Transverse colon (tissue), 4 donors: ENCODE results near the gene METTL21C. TPM values are rescaled to one million over a fixed set of nuclear protein-coding genes. Genes with fewer than 3 reads are reported as not detected.

Experiments
- DNase-seq: peaks from one replicate; pipeline ENCODE4 v3.0.0-alpha.2; 2019
- H3K27ac ChIP-seq, 4 donors: fragments of 200-600 bp; sonication (generic); 2 replicates each; pipeline ENCODE4 v1.5.1; 2016 to 2018; ENCODE audit warnings: inconsistent platforms in 4 of 4
- H3K27me3 ChIP-seq: fragments of 200-600 bp; sonication (generic); 2 replicates; pipeline ENCODE4 v1.5.1; 2017; ENCODE audit warnings: inconsistent platforms
- H3K36me3 ChIP-seq, 4 donors: fragments of 200-600 bp; sonication (generic); 2 replicates each; pipeline ENCODE4 v1.5.1; 2017 to 2019; ENCODE audit warnings: inconsistent platforms in 4 of 4
- H3K4me1 ChIP-seq, 4 donors: fragments of 200-600 bp; sonication (generic); 2 replicates each; pipeline ENCODE4 v1.5.1; 2017 to 2020; ENCODE audit warnings: inconsistent platforms in 4 of 4
- H3K4me3 ChIP-seq, 4 donors: fragments of 200-600 bp; sonication (generic); 1 replicate in 1 of 4; 2 replicates in 3 of 4; pipeline versions ENCODE4 v1.5.1 to v1.6.1; 2017 to 2019; ENCODE audit warnings: inconsistent platforms in 4 of 4
- H3K9me3 ChIP-seq, 2 donors: fragments of 200-600 bp; sonication (generic); 2 replicates each; pipeline ENCODE4 v1.5.1; 2017 to 2019; ENCODE audit warnings: inconsistent platforms in 2 of 2
- CTCF ChIP-seq, 5 experiments: fragments of 200-600 bp in 3 of 5; fragments of 450-650 bp in 2 of 5; sonication (generic) in 3 of 5; IDR thresholded peaks; 1 replicate in 2 of 5; 2 replicates in 3 of 5; pipeline ENCODE4 v1.5.1; 2016 to 2017; ENCODE audit warnings: antibody characterized with exemption in 5 of 5, inconsistent platforms in 3 of 5, mild to moderate bottlenecking in 2 of 5, moderate library complexity in 1 of 5
- EP300 ChIP-seq: sonication (generic); formaldehyde crosslinking; IDR thresholded peaks from one replicate; pipeline ENCODE4 v1.6.1; 2017; ENCODE audit warnings: antibody characterized with exemption, low read depth
- POLR2A ChIP-seq: fragments of 450-650 bp; IDR thresholded peaks from one replicate; pipeline ENCODE4 v1.6.1; 2016; ENCODE audit warnings: antibody characterized with exemption, mild to moderate bottlenecking, moderate library complexity
- POLR2AphosphoS5 ChIP-seq, 3 donors: sonication (generic); formaldehyde crosslinking; IDR thresholded peaks; one replicate each; pipeline ENCODE4 v1.6.1; 2016; ENCODE audit warnings: antibody characterized with exemption in 3 of 3
- WGBS, 2 donors: methylation state at CpG; one replicate each; pipeline ENCODE4 v1.1.5; 2018; ENCODE audit warnings: low coverage in 1 of 2; 5-methylcytosine and 5-hydroxymethylcytosine counted together
- in situ Hi-C, 4 donors: fragments of 200-750 bp; cut with MboI; loops; one replicate each; pipeline versions ENCODE4 v1.15.0 to v1.15.1; 2017; ENCODE audit warnings: low sequenced_read_pairs in 3 of 4, low pct_ligation_motif_present in 1 of 4, low pct_unique_long_range_greater_than_20kb in 1 of 4
- intact Hi-C: fragments of 100-400 bp; cut with DNase I; formaldehyde crosslinking; loops from one replicate; pipeline ENCODE4 v1.15.1; 2023; ENCODE audit warnings: low total_unique reads
- total RNA-seq, 4 donors: library from RNA; depleted of rRNA; stranded (reverse); fragments of >200 nt; gene quantifications; one replicate each; pipeline ENCODE4 v1.1.0, GENCODE V29; 2016

The METTL21C gene
- total RNA-seq, 4 donors from 2014 or later: not detected

DNA sequence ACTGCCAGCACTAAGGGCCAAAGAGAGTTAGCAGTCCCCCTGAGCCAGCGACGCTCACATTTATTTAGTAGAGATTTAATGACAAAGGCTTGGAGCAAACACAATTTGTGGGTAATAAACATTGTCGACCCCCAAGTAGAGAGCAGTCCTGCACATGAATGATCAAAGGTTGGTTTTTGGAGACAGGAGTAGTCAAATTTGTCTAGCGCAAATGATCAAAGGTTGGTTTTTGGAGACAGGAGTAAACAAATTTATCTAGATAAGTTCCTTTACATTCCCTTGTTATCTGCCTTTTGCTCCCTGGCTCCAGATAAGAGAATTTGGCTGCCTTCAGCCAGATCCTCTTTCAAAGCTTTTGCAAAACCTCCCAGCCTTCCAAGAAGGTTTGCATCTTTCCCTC lies 26.9 kb downstream of the METTL21C start:
- peaks cover 0 to 58% (median 13%) of the 10 kb centered on the region in 4 donors for H3K36me3 ChIP-seq
- no peak overlapping the region for H3K4me3 ChIP-seq
- 95 to 100% methylated on average over 4 of the region's 4 CpGs for WGBS, 2 donors
- H3K27me3 ChIP-seq: no peaks in the 10 kb centered on the region
- no peak overlapping the region for H3K27ac ChIP-seq
- no peaks in the 10 kb centered on the region for H3K9me3 ChIP-seq
- intact Hi-C loops: no loop called here
- in situ Hi-C loops: no loop called here
- DNase-seq: no peak
- TF ChIP-seq CTCF (IDR thresholded peaks at IDR 0.05) (no peak), EP300 (no peak), POLR2A (no peak), POLR2AphosphoS5 (IDR thresholded peaks at IDR 0.05) (no peak)
- no peaks in the 10 kb centered on the region for H3K4me1 ChIP-seq

DNA sequence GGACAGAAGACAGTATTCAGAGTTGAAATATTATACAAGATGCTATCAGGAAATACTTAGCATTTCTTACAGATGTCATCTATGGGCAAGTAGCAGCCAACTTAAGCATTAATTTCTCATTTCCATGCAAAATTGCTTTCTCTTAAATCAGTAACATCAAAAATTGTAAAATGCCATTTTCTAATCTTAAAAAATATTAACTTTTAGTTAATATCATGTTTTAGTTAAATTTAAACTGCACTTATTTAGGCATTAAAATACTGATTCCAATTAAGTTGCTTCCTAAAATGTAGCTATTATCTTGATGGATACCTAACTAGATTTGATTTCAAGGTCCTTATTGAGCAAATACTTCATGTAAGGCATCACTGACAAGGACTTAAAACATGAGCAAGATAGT lies 27.8 kb downstream of the METTL21C start:
- H3K27me3 ChIP-seq: no peaks in the 10 kb centered on the region
- DNase-seq: no peak
- H3K27ac ChIP-seq: no peak overlapping the region
- intact Hi-C loops (no loop called here), in situ Hi-C loops (no loop called here)
- peaks cover 0 to 58% (median 13%) of the 10 kb centered on the region in 4 donors for H3K36me3 ChIP-seq
- H3K9me3 ChIP-seq: no peaks in the 10 kb centered on the region
- TF ChIP-seq POLR2AphosphoS5 (IDR thresholded peaks at IDR 0.05) (no peak), EP300 (no peak)
- no peak overlapping the region for H3K4me3 ChIP-seq
- no peaks in the 10 kb centered on the region for H3K4me1 ChIP-seq

DNA sequence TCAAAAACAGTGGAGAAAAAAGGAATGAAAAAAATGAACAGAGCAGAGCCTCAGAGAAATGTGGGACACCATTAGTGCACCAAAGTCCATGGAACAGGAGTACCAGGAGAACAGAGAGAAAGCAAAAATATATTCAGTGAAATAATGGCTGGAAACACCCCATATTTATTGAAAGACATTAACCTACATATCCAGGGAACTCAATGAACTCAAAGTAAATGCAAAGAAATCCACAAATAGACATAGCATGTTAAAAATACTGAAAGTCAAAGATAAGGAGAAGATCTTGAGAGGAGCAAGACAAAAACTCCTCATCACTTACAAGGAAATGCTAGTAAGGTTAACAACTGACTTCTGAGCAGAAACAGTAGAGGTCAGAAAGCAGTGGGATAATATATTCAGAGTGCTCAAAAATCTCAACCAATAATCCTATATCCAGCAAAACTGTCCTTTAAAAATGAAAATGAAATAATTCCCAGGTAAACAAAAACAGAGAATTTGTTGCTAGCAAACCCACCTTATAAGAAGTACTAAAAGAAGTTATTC lies 35.6 kb downstream of the METTL21C start:
- no peak overlapping the region for H3K27ac ChIP-seq
- no peaks in the 10 kb centered on the region for H3K27me3 ChIP-seq
- DNase-seq: no peak
- H3K4me3 ChIP-seq: no peak overlapping the region
- in situ Hi-C loops (no loop called here), intact Hi-C loops (no loop called here)
- no peaks in the 10 kb centered on the region for H3K9me3 ChIP-seq
- no peak for TF ChIP-seq CTCF (IDR thresholded peaks at IDR 0.05)
- H3K36me3 ChIP-seq: peaks cover 0 to 53% (median 19%) of the 10 kb centered on the region in 4 donors
- no peaks in the 10 kb centered on the region for H3K4me1 ChIP-seq

DNA sequence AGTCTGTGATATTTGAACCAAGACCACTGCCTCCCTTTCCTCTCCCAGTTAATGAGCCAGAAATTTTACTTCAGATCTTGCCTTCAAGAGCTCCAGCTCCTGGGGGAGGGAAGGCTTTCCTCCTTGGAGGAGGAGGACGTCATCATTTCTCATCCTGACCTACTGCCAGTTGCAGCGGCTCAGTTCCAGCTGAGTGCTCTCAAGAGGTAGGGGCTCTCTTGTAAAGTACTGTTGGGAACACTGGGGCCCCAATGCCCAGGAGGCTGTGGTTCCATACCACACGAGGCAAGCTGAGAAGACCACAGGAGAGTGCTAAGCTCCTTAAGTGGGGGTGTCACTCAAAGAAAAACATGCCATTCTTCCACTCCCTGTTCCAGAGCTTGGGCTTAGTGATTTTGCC lies 36.2 kb downstream of the METTL21C start:
- intact Hi-C loops: no loop called here
- H3K27ac ChIP-seq: no peak overlapping the region
- H3K27me3 ChIP-seq: no peaks in the 10 kb centered on the region
- peaks cover 0 to 51% (median 17%) of the 10 kb centered on the region in 4 donors for H3K36me3 ChIP-seq
- DNase-seq: no peak
- in situ Hi-C loops: no loop called here
- 97% methylated on average over 3 of the region's 3 CpGs; no CpG with 5 or more reads in 1 of the 2 donors for WGBS, 2 donors
- TF ChIP-seq EP300: no peak
- TF ChIP-seq POLR2A: no peak
- no peak for TF ChIP-seq POLR2AphosphoS5 (IDR thresholded peaks at IDR 0.05)
- no peak for TF ChIP-seq CTCF (IDR thresholded peaks at IDR 0.05)
- no peaks in the 10 kb centered on the region for H3K9me3 ChIP-seq
- H3K4me1 ChIP-seq: no peaks in the 10 kb centered on the region
- H3K4me3 ChIP-seq: no peak overlapping the region

DNA sequence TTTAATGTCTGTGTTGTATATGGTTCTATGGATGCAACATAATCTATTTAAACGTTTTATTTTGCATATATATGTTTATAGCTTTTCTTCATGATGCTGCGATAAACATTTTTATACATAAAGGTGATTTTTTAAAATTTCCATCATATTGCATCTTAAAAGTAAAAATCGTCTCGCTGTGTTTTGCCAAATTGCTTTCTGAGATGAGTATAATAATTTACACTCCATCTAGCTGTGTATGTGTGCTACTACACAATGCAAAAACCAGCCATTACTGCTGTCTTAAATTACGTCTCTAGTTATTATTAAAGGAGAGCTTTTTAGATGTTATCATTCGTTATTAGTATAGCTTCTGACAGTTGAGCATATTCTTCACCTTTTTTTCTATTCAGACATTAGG lies 37.2 kb downstream of the METTL21C start:
- in situ Hi-C loops: no loop called here
- no peaks in the 10 kb centered on the region for H3K27me3 ChIP-seq
- H3K4me1 ChIP-seq: no peaks in the 10 kb centered on the region
- peaks cover 0 to 56% (median 19%) of the 10 kb centered on the region in 4 donors for H3K36me3 ChIP-seq
- no peak overlapping the region for H3K4me3 ChIP-seq
- WGBS, 2 donors: 84 to 86% methylated on average over 6 of the region's 6 CpGs
- no peak overlapping the region for H3K27ac ChIP-seq
- no peaks in the 10 kb centered on the region for H3K9me3 ChIP-seq
- intact Hi-C loops: no loop called here
- TF ChIP-seq POLR2A (no peak), CTCF (IDR thresholded peaks at IDR 0.05) (peak in 1 of 5 experiments; percentile 24)
- DNase-seq: no peak
